HCT116 (cell line): Measurements from ENCODE around the gene TMCC1. TPM values are rescaled to one million over a fixed set of nuclear protein-coding genes. Genes with fewer than 3 reads are reported as not detected.

Experiments used
- ATAC-seq: fragments of 200-7000 bp; cut with Tn5 transposase; 2 replicates; pipeline ENCODE4 v1.9.1; 2020; ENCODE audit warnings: mild to moderate bottlenecking, moderate library complexity
- BruUV-seq: library from RNA; stranded (reverse); fragments of 400-500 nt; replicated peaks from 2 replicates; lab custom pipeline; 2021; lab: Mats Ljungman, UMichigan
- CTCF ChIA-PET: fragments of 300-600 bp; sonication (Branson Sonifier 250); formaldehyde crosslinking; loops from one replicate; lab custom pipeline; 2021; ENCODE audit warnings: antibody characterized with exemption; lab: Charles Lee
- POLR2A ChIA-PET: fragments of 300-600, 350-600 bp; sonication (Branson Sonifier 250); formaldehyde crosslinking; loops from one replicate; lab custom pipeline; 2021; ENCODE audit warnings: antibody characterized with exemption; lab: Charles Lee
- RAD21 ChIA-PET, 2 experiments: fragments of 300-600 bp; sonication (Branson Sonifier 250); formaldehyde crosslinking; loops; one replicate each; lab custom pipeline; 2023; ENCODE audit warnings: low total read pairs in 2 of 2; ENCODE audit not compliant: uncharacterized antibody in 2 of 2, unreplicated experiment in 2 of 2, low non-redundant PET in 1 of 2; lab: Charles Lee
- DNase-seq: peaks from one replicate; pipeline ENCODE4 v3.0.0-alpha.2; 2010; ENCODE audit warnings: low read depth, low spot score
- H2AFZ ChIP-seq: fragments of 200-600 bp; shearing (Covaris generic), sonication (generic); 2 replicates; pipeline ENCODE4 v1.6.1; 2017; ENCODE audit warnings: low read depth, mixed run types, mixed read lengths, antibody characterized with exemption, low read length; ENCODE audit not compliant: poor library complexity, severe bottlenecking
- H3K27ac ChIP-seq: 2 replicates; pipeline ENCODE4 v1.5.1; 2012; ENCODE audit warnings: low read depth, low read length
- H3K27me3 ChIP-seq: fragments of 200-600 bp; sonication (generic); 2 replicates; pipeline ENCODE4 v1.6.1; 2016; ENCODE audit warnings: mixed run types, low read length, mixed read lengths; ENCODE audit not compliant: insufficient read depth
- H3K36me3 ChIP-seq, 2 experiments: fragments of 200-500 bp in 1 of 2; fragments of 200-600 bp in 1 of 2; sonication (Bioruptor generic) in 1 of 2; sonication (generic) in 1 of 2; 2 replicates each; pipeline versions ENCODE4 v1.5.1 to v1.6.1; 2014 to 2016; ENCODE audit warnings: low read length in 2 of 2, inconsistent platforms in 1 of 2, mixed read lengths in 1 of 2, mixed run types in 1 of 2; ENCODE audit not compliant: insufficient read depth in 2 of 2, control insufficient read depth in 1 of 2
- H3K4me1 ChIP-seq, 2 experiments: fragments of 200-600 bp in 1 of 2; sonication (generic) in 1 of 2; 2 replicates each; pipeline versions ENCODE4 v1.5.1 to v1.6.1; 2012 to 2017; ENCODE audit warnings: low read length in 2 of 2, inconsistent platforms in 1 of 2, mild to moderate bottlenecking in 1 of 2, mixed read lengths in 1 of 2, mixed run types in 1 of 2, moderate library complexity in 1 of 2; ENCODE audit not compliant: insufficient read depth in 2 of 2, control insufficient read depth in 1 of 2
- H3K4me2 ChIP-seq: fragments of 200-600 bp; sonication (generic); 2 replicates; pipeline ENCODE4 v1.6.1; 2017; ENCODE audit warnings: mixed run types, low read length, mixed read lengths
- H3K4me3 ChIP-seq, 2 experiments: fragments of 200-600 bp in 1 of 2; sonication (generic) in 1 of 2; replicated peaks in 1 of 2; 2 replicates each; pipeline ENCODE4 v1.5.1; 2011 to 2016; ENCODE audit warnings: low read length in 2 of 2, control low read depth in 1 of 2, low read depth in 1 of 2, mild to moderate bottlenecking in 1 of 2, mixed read lengths in 1 of 2, mixed run types in 1 of 2
- H3K79me2 ChIP-seq: fragments of 200-600 bp; sonication (generic); 2 replicates; pipeline ENCODE4 v1.6.1; 2017; ENCODE audit warnings: mild to moderate bottlenecking, mixed run types, low read length, moderate library complexity, mixed read lengths; ENCODE audit not compliant: insufficient read depth
- H3K9ac ChIP-seq: fragments of 200-600 bp; sonication (generic); 2 replicates; pipeline ENCODE4 v1.6.1; 2016; ENCODE audit warnings: low read length, mixed read lengths
- H3K9me2 ChIP-seq: fragments of 200-600 bp; sonication (generic), shearing (Covaris generic); 2 replicates; pipeline ENCODE4 v1.6.1; 2017; ENCODE audit warnings: mixed run types, mild to moderate bottlenecking, moderate library complexity; ENCODE audit not compliant: insufficient read depth
- H3K9me3 ChIP-seq, 2 experiments: fragments of 200-500 bp in 1 of 2; fragments of 200-600 bp in 1 of 2; sonication (Bioruptor generic) in 1 of 2; sonication (generic) in 1 of 2; 2 replicates each; pipeline ENCODE4 v1.6.1; 2014 to 2017; ENCODE audit warnings: low read length in 2 of 2, mixed read lengths in 2 of 2, inconsistent platforms in 1 of 2, low read depth in 1 of 2, mild to moderate bottlenecking in 1 of 2, mixed run types in 1 of 2, moderate library complexity in 1 of 2; ENCODE audit not compliant: control insufficient read depth in 1 of 2, insufficient read depth in 1 of 2
- H4K20me1 ChIP-seq: fragments of 200-600 bp; sonication (generic), shearing (Covaris generic); 2 replicates; pipeline ENCODE4 v1.6.1; 2017; ENCODE audit warnings: mixed run types, mild to moderate bottlenecking, moderate library complexity; ENCODE audit not compliant: insufficient read depth
- ATF3 ChIP-seq: IDR thresholded peaks from 2 replicates; pipeline ENCODE4 v1.6.1; 2012
- CBX3 ChIP-seq: IDR thresholded peaks from 2 replicates; pipeline ENCODE4 v1.6.1; 2012; ENCODE audit warnings: low read depth
- EZH2phosphoT487 ChIP-seq: fragments of 200-600 bp; IDR thresholded peaks from 2 replicates; pipeline ENCODE4 v1.6.1; 2018; ENCODE audit warnings: antibody characterized with exemption, borderline replicate concordance
- FOSL1 ChIP-seq: IDR thresholded peaks from 2 replicates; pipeline ENCODE4 v1.6.1; 2012; ENCODE audit warnings: low read depth
- MAX ChIP-seq: IDR thresholded peaks from 2 replicates; pipeline ENCODE4 v1.6.1; 2012
- POLR2AphosphoS5 ChIP-seq: IDR thresholded peaks from 2 replicates; pipeline ENCODE4 v1.6.1; 2011; ENCODE audit warnings: mild to moderate bottlenecking, low read depth, low read length, moderate library complexity
- REST ChIP-seq: IDR thresholded peaks from 2 replicates; pipeline ENCODE4 v1.6.1; 2012; ENCODE audit warnings: low read depth
- SP1 ChIP-seq: IDR thresholded peaks from 2 replicates; pipeline ENCODE4 v1.6.1; 2012; ENCODE audit warnings: low read depth
- YY1 ChIP-seq: IDR thresholded peaks from 2 replicates; pipeline ENCODE4 v1.6.1; 2011; ENCODE audit warnings: low read length, low read depth, moderate library complexity, mild to moderate bottlenecking; ENCODE audit not compliant: insufficient replicate concordance; ENCODE audit errors: extremely low read depth
- ZBTB33 ChIP-seq: IDR thresholded peaks from 2 replicates; pipeline ENCODE4 v1.6.1; 2011; ENCODE audit warnings: mild to moderate bottlenecking, low read length, moderate library complexity; ENCODE audit not compliant: insufficient replicate concordance; ENCODE audit errors: extremely low read depth
- ZFX ChIP-seq: fragments of 450-650 bp; IDR thresholded peaks from 2 replicates; pipeline ENCODE4 v1.6.1; 2017
- intact Hi-C: fragments of 100-400 bp; cut with micrococcal nuclease; formaldehyde crosslinking; loops from 2 replicates; pipeline ENCODE4 v1.10.0; 2022
- total RNA-seq: library from RNA; stranded (reverse); gene quantifications from one replicate; pipeline ENCODE4 v1.2.1, GENCODE V29; 2021; ENCODE audit not compliant: unreplicated experiment

TMCC1 gene
- total RNA-seq, 1 experiment from 2014 or later, result 32.5 TPM

- TF ChIP-seq ZBTB33, result no peak
- TF ChIP-seq ATF3, result no peak
- TF ChIP-seq POLR2AphosphoS5, result no peak
- no peak for TF ChIP-seq ZFX
- TF ChIP-seq EZH2phosphoT487, result no peak
- TF ChIP-seq YY1, result no peak
- TF ChIP-seq SP1, result no peak
- no peak for TF ChIP-seq MAX
Observed at GRCh38 chr3:129616713-129617112, 276.8 kb downstream of the TMCC1 start (continued).

- Histone ChIP-seq H3K9ac (no peak overlapping the region), H3K4me2 (no peak overlapping the region), H4K20me1 (no peaks in the 10 kb centered on the region), H3K4me3 (no peak overlapping the region), H3K9me2 (no peaks in the 10 kb centered on the region), H3K27me3 (no peaks in the 10 kb centered on the region), H3K9me3 (no peaks in the 10 kb centered on the region), H3K27ac (no peak overlapping the region), H3K79me2 (no peaks in the 10 kb centered on the region), H3K4me1 (peaks cover 3 to 27% of the 10 kb centered on the region in 2 experiments; a peak in 2 of 4 replicates), H3K36me3 (no peaks in the 10 kb centered on the region), H2AFZ (no peak overlapping the region)
- BruUV-seq, result no TSS peak
- intact Hi-C loops, result no loop called here
- ATAC-seq, result no peak
- RAD21 ChIA-PET, result no interaction called here
- POLR2A ChIA-PET, result interaction anchor here (0.6 kb wide), 1 partner anchor 9 kb away, joined by 3 read pairs; no protein-coding TSS in a partner anchor
- TF ChIP-seq ZFX (no peak), FOSL1 (no peak), ATF3 (no peak), REST (no peak), CBX3 (no peak), ZBTB33 (no peak)
- DNase-seq, result no peak
- CTCF ChIA-PET, result no interaction called here
Observed at GRCh38 chr3:129616291-129616690, 277.2 kb downstream of the TMCC1 start.
